KBM-7 (cell line): ENCODE data around the gene TMSB4X.
"Not testable (repeated sequence)": the region's sequence is repeated elsewhere in the genome, so short reads cannot be mapped to it uniquely, and the experiment has no call there.

Source experiments
- DNase-seq: peaks from one replicate; pipeline ENCODE4 v3.0.0-alpha.2; 2015
- in situ Hi-C: fragments of 300-500 bp; cut with MboI; formaldehyde crosslinking; loops from 2 replicates; pipeline ENCODE4 v1.14.3; 2020; ENCODE audit warnings: low sequenced_read_pairs, low pct_unique_long_range_greater_than_20kb, mixed read lengths

TMSB4X gene

GRCh38 chrX:13009273-13009672 is 34.4 kb downstream of the TMSB4X start:
- no peak for DNase-seq
- in situ Hi-C loops: no loop called here

GRCh38 chrX:13009844-13010243 is 34.9 kb downstream of the TMSB4X start:
- no peak for DNase-seq
- in situ Hi-C loops: no loop called here

GRCh38 chrX:13010546-13010945 is 35.6 kb downstream of the TMSB4X start:
- DNase-seq: no peak
- in situ Hi-C loops: no loop called here

GRCh38 chrX:13013363-13014110 is 38.6 kb downstream of the TMSB4X start:
- DNase-seq: peak; percentile 84
- in situ Hi-C loops: no loop called here

- in situ Hi-C loops: no loop called here
- DNase-seq: no peak
Observed at GRCh38 chrX:13014111-13015096, 39.5 kb downstream of the TMSB4X start.

GRCh38 chrX:13015536-13016236 is 40.8 kb downstream of the TMSB4X start:
- no peak for DNase-seq
- in situ Hi-C loops: no loop called here

- DNase-seq, in situ Hi-C loops: not testable (repeated sequence)
Observed at GRCh38 chrX:13016731-13017130, 41.8 kb downstream of the TMSB4X start.

GRCh38 chrX:13022926-13023325 is 48.0 kb downstream of the TMSB4X start:
- in situ Hi-C loops: no loop called here
- no peak for DNase-seq

GRCh38 chrX:13023567-13023966 is 48.7 kb downstream of the TMSB4X start:
- DNase-seq: no peak
- in situ Hi-C loops: no loop called here

GRCh38 chrX:13023979-13024378 is 49.1 kb downstream of the TMSB4X start:
- in situ Hi-C loops: no loop called here
- no peak for DNase-seq

- no peak for DNase-seq
- in situ Hi-C loops: no loop called here
Observed at GRCh38 chrX:13024986-13025385, 50.1 kb downstream of the TMSB4X start.
